Loucy (cell line): ENCODE measurements around the gene RSPO1.

ENCODE experiments used
- H2AFZ ChIP-seq: fragments of 200-600 bp; sonication (generic); 2 replicates; pipeline ENCODE4 v1.6.0; 2016; ENCODE audit warnings: antibody characterized with exemption, mild to moderate bottlenecking, low read length, moderate library complexity
- H3F3A ChIP-seq: fragments of 200-600 bp; 2 replicates; pipeline ENCODE4 v1.6.0; 2016; ENCODE audit warnings: antibody characterized with exemption, low read depth, mild to moderate bottlenecking
- H3K27me3 ChIP-seq: fragments of 200-600 bp; sonication (generic); 2 replicates; pipeline ENCODE4 v1.6.1; 2014; ENCODE audit warnings: low read length, mild to moderate bottlenecking; ENCODE audit not compliant: insufficient read depth, poor library complexity, severe bottlenecking
- H3K36me3 ChIP-seq: fragments of 200-600 bp; sonication (generic); 2 replicates; pipeline ENCODE4 v1.6.1; 2016; ENCODE audit warnings: low read length; ENCODE audit not compliant: insufficient read depth
- H3K4me1 ChIP-seq: fragments of 200-600 bp; sonication (generic); 2 replicates; pipeline ENCODE4 v1.5.1; 2014; ENCODE audit warnings: low read length, mild to moderate bottlenecking; ENCODE audit not compliant: insufficient read depth, poor library complexity, severe bottlenecking
- H3K4me2 ChIP-seq: fragments of 200-600 bp; sonication (generic); 2 replicates; pipeline ENCODE4 v1.6.0; 2014; ENCODE audit warnings: antibody characterized with exemption, low read length, low read depth, mild to moderate bottlenecking; ENCODE audit not compliant: poor library complexity, severe bottlenecking
- H3K4me3 ChIP-seq: fragments of 200-600 bp; sonication (generic); 2 replicates; pipeline ENCODE4 v1.5.1; 2014; ENCODE audit warnings: low read length, mild to moderate bottlenecking, mixed read lengths; ENCODE audit not compliant: poor library complexity, severe bottlenecking
- H3K79me2 ChIP-seq: fragments of 200-600 bp; sonication (generic); 2 replicates; pipeline ENCODE4 v1.6.1; 2014; ENCODE audit warnings: low read length; ENCODE audit not compliant: insufficient read depth
- H3K9ac ChIP-seq: fragments of 200-600 bp; sonication (generic); 2 replicates; pipeline ENCODE4 v1.6.0; 2014; ENCODE audit warnings: mild to moderate bottlenecking, low read depth, low read length, moderate library complexity; ENCODE audit not compliant: poor library complexity, severe bottlenecking
- H3K9me2 ChIP-seq: fragments of 200-600 bp; sonication (generic); replicated peaks from 2 replicates; pipeline ENCODE4 v1.6.1; 2016; ENCODE audit warnings: low read depth, low read length, mixed read lengths
- H3K9me3 ChIP-seq: fragments of 200-600 bp; sonication (generic); 2 replicates; pipeline ENCODE4 v1.6.1; 2014; ENCODE audit warnings: mild to moderate bottlenecking, antibody characterized with exemption, low read length, low read depth; ENCODE audit not compliant: insufficient read depth
- H4K20me1 ChIP-seq: fragments of 200-600 bp; sonication (generic); 2 replicates; pipeline ENCODE4 v1.6.0; 2014; ENCODE audit warnings: antibody characterized with exemption, low read length, mild to moderate bottlenecking; ENCODE audit not compliant: insufficient read depth, poor library complexity, severe bottlenecking
- CTCF ChIP-seq: fragments of 200-600 bp; sonication (generic); conservative IDR thresholded peaks from 2 replicates; pipeline ENCODE4 v1.5.1; 2014; ENCODE audit warnings: mild to moderate bottlenecking, antibody characterized with exemption, low read length
- EZH2phosphoT487 ChIP-seq: fragments of 200-600 bp; IDR thresholded peaks from 2 replicates; pipeline ENCODE4 v1.6.1; 2018; ENCODE audit warnings: antibody characterized with exemption, mild to moderate bottlenecking, moderate library complexity, borderline replicate concordance

RSPO1 gene

DNA sequence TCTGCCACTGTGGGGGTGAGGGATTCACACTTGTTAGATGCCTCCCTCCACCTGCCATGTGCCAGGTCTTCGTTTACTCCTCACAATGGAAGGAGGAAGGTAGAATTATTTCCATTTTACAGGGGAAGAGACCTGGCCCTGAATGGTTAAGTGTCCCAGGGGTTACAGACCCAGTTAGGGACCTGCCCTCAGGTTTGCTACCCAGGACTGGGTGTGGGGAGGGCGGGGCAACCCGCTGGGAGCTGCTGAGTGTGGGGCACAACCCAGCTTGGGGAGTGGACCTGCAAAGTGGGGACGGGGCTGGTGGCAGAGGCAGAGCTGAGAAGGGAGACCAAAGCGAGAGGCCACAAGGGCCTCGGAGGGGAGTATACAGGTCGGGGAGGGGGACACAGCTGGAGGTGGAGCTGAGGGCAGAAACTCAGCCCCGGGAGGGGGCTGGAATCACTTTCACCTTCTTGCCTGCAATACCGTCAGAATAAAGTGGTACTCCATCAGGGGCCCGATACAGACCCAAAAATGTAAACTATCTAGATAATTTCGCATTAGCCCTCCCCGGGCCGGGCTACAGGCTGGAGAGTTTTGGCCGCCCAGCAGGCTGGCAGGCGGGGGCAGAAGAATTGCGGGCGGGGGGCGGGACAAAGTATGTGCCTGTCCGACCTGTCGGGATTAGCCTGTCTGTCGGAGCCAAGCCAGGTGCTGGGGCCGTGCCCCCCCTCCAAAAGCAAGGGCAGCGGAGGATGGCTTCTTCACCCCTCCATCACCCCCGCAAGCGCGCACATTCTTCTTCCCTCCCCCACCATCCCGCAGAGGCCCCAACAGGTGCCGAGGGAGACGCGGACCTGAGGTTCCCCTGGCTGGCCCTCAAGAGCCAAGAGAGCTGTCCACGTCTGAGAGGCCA lies 1.4 kb downstream of the RSPO1 start:
- no peaks in the 10 kb centered on the region for H3K27me3 ChIP-seq
- no peaks in the 10 kb centered on the region for H3K4me1 ChIP-seq
- no peaks in the 10 kb centered on the region for H3K9me3 ChIP-seq
- no peaks in the 10 kb centered on the region for H3F3A ChIP-seq
- no peaks in the 10 kb centered on the region for H3K9me2 ChIP-seq
- H3K79me2 ChIP-seq: no peaks in the 10 kb centered on the region
- H3K4me3 ChIP-seq: no peak overlapping the region
- H3K36me3 ChIP-seq: no peaks in the 10 kb centered on the region
- TF ChIP-seq EZH2phosphoT487: no peak
- no peak for TF ChIP-seq CTCF
- no peak overlapping the region for H3K9ac ChIP-seq
- no peak overlapping the region for H3K4me2 ChIP-seq
- no peaks in the 10 kb centered on the region for H4K20me1 ChIP-seq
- H2AFZ ChIP-seq: no peak overlapping the region

GRCh38 chr1:37631036-37631435 lies 3.7 kb downstream of the RSPO1 start:
- no peak overlapping the region for H3K4me2 ChIP-seq
- no peaks in the 10 kb centered on the region for H3K79me2 ChIP-seq
- H4K20me1 ChIP-seq: no peaks in the 10 kb centered on the region
- H3K36me3 ChIP-seq: no peaks in the 10 kb centered on the region
- no peak overlapping the region for H3K9ac ChIP-seq
- no peaks in the 10 kb centered on the region for H3K9me3 ChIP-seq
- no peak overlapping the region for H2AFZ ChIP-seq
- no peak overlapping the region for H3K4me3 ChIP-seq
- TF ChIP-seq EZH2phosphoT487: no peak
- no peak for TF ChIP-seq CTCF
- H3K9me2 ChIP-seq: no peaks in the 10 kb centered on the region
- no peaks in the 10 kb centered on the region for H3F3A ChIP-seq
- no peaks in the 10 kb centered on the region for H3K27me3 ChIP-seq
- H3K4me1 ChIP-seq: no peaks in the 10 kb centered on the region

- H3K9me3 ChIP-seq: no peaks in the 10 kb centered on the region
- TF ChIP-seq EZH2phosphoT487 (no peak), CTCF (no peak)
- no peaks in the 10 kb centered on the region for H3K79me2 ChIP-seq
- H3K9ac ChIP-seq: no peak overlapping the region
- H2AFZ ChIP-seq: no peak overlapping the region
- H4K20me1 ChIP-seq: no peaks in the 10 kb centered on the region
- H3K4me2 ChIP-seq: no peak overlapping the region
- H3K27me3 ChIP-seq: no peaks in the 10 kb centered on the region
- no peaks in the 10 kb centered on the region for H3K36me3 ChIP-seq
- H3K4me1 ChIP-seq: no peaks in the 10 kb centered on the region
- no peaks in the 10 kb centered on the region for H3K9me2 ChIP-seq
- H3K4me3 ChIP-seq: no peak overlapping the region
- H3F3A ChIP-seq: no peaks in the 10 kb centered on the region
Measured at GRCh38 chr1:37630426-37631028, 4.2 kb downstream of the RSPO1 start.
